Left renal cortex interstitium (tissue), 4 donors: ENCODE data around the gene KIF5C. TPM values are rescaled to one million over a fixed set of nuclear protein-coding genes. Genes with fewer than 3 reads are reported as not detected.

Source experiments
- DNase-seq, 4 donors: peaks; one replicate each; pipeline ENCODE4 v3.0.0-alpha.2; 2013; ENCODE audit warnings: low read depth in 4 of 4, low spot score in 2 of 4, missing footprints in 1 of 4
- polyA plus RNA-seq, 4 donors: library from polyadenylated mRNA; unstranded; fragments of 120-200 nt; gene quantifications; one replicate each; pipeline ENCODE4 v1.2.1, GENCODE V29; 2013; ENCODE audit not compliant: insufficient read length in 4 of 4

The KIF5C gene
- polyA plus RNA-seq, 4 donors = 3.8 to 5.7 (median 4.0) TPM

- DNase-seq = no peak
These were observed 159.4 kb downstream of the KIF5C start for GRCh38 chr2:149034406-149034805.

- no peak for DNase-seq
These were observed 161.7 kb downstream of the KIF5C start for GRCh38 chr2:149036507-149037293.

GRCh38 chr2:149037851-149038250 is 162.8 kb downstream of the KIF5C start:
- no peak for DNase-seq

GRCh38 chr2:149038442-149039212 is 163.6 kb downstream of the KIF5C start, which contains the start of gene LYPD6B:
Gene LYPD6B (plus strand): TSS chr2:149038699. CDS start chr2:149130949, 92,250 bp downstream.
- DNase-seq = no peak

- no peak for DNase-seq
These were observed 164.2 kb downstream of the KIF5C start for GRCh38 chr2:149039213-149039724.

GRCh38 chr2:149040451-149040850 is 165.4 kb downstream of the KIF5C start:
- DNase-seq = no peak

- DNase-seq = no peak
These were observed 166.5 kb downstream of the KIF5C start for GRCh38 chr2:149041482-149041881.

- DNase-seq = no peak
These were observed 167.9 kb downstream of the KIF5C start for GRCh38 chr2:149042881-149043280.

- no peak for DNase-seq
These were observed 169.5 kb downstream of the KIF5C start for GRCh38 chr2:149044500-149044899.

- DNase-seq = no peak
These were observed 172.1 kb downstream of the KIF5C start for GRCh38 chr2:149047118-149047517.

- no peak for DNase-seq
These were observed 174.1 kb downstream of the KIF5C start for GRCh38 chr2:149049142-149049541.

GRCh38 chr2:149050188-149050587 is 175.2 kb downstream of the KIF5C start:
- no peak for DNase-seq

GRCh38 chr2:149055751-149056150 is 180.7 kb downstream of the KIF5C start:
- DNase-seq = no peak

- no peak for DNase-seq
These were observed 181.7 kb downstream of the KIF5C start for GRCh38 chr2:149056541-149057255.

GRCh38 chr2:149057401-149057800 is 182.4 kb downstream of the KIF5C start:
- no peak for DNase-seq

GRCh38 chr2:149058936-149059335 is 183.9 kb downstream of the KIF5C start:
- DNase-seq = no peak

- no peak for DNase-seq
These were observed 184.8 kb downstream of the KIF5C start for GRCh38 chr2:149059822-149060221.

GRCh38 chr2:149061133-149061745 is 186.2 kb downstream of the KIF5C start:
- no peak for DNase-seq

- no peak for DNase-seq
These were observed 187.5 kb downstream of the KIF5C start for GRCh38 chr2:149062531-149062930.

- no peak for DNase-seq
These were observed 188.2 kb downstream of the KIF5C start for GRCh38 chr2:149063177-149063576.
